Liver (tissue), 9 donors: ENCODE results near the gene HRH3. TPM values are rescaled to one million over a fixed set of nuclear protein-coding genes. Genes with fewer than 3 reads are reported as not detected.

Experiments used
- DNase-seq: peaks from one replicate; pipeline ENCODE4 v3.0.0-alpha.2; 2017; ENCODE audit warnings: low spot score
- H3K27ac ChIP-seq, 2 donors: one replicate each; pipeline ENCODE4 v1.7.0; 2013; ENCODE audit warnings: inconsistent platforms in 2 of 2, low read length in 2 of 2, control low read depth in 1 of 2, low read depth in 1 of 2, mild to moderate bottlenecking in 1 of 2
- H3K27me3 ChIP-seq, 4 donors: one replicate each; pipeline versions ENCODE4 v1.6.1 to v1.7.0; 2013; ENCODE audit warnings: low read length in 3 of 4, inconsistent platforms in 1 of 4, mild to moderate bottlenecking in 1 of 4, moderate library complexity in 1 of 4; ENCODE audit not compliant: control insufficient read depth in 4 of 4, insufficient read depth in 4 of 4
- H3K36me3 ChIP-seq, 4 donors: one replicate each; pipeline versions ENCODE4 v1.6.1 to v1.7.0; 2013; ENCODE audit warnings: low read length in 3 of 4, mild to moderate bottlenecking in 3 of 4, low read depth in 1 of 4, moderate library complexity in 1 of 4; ENCODE audit not compliant: control insufficient read depth in 4 of 4, insufficient read depth in 3 of 4
- H3K4me1 ChIP-seq, 4 donors: one replicate each; pipeline versions ENCODE4 v1.6.1 to v1.7.0; 2013; ENCODE audit warnings: low read length in 3 of 4, mild to moderate bottlenecking in 3 of 4, moderate library complexity in 1 of 4; ENCODE audit not compliant: control insufficient read depth in 4 of 4, insufficient read depth in 4 of 4
- H3K4me3 ChIP-seq, 3 donors: one replicate each; pipeline versions ENCODE4 v1.6.1 to v1.7.0; 2013; ENCODE audit warnings: low read length in 3 of 3, control low read depth in 1 of 3, low read depth in 1 of 3, mild to moderate bottlenecking in 1 of 3
- H3K9ac ChIP-seq, 2 donors: one replicate each; pipeline ENCODE4 v1.7.0; 2013; ENCODE audit warnings: low read length in 2 of 2, mild to moderate bottlenecking in 2 of 2, moderate library complexity in 2 of 2, control low read depth in 1 of 2, low read depth in 1 of 2
- H3K9me3 ChIP-seq, 4 donors: one replicate each; pipeline versions ENCODE4 v1.6.1 to v1.7.0; 2013; ENCODE audit warnings: low read length in 3 of 4; ENCODE audit not compliant: control insufficient read depth in 4 of 4
- ATF3 ChIP-seq: IDR thresholded peaks from 2 replicates; pipeline ENCODE4 v1.6.1; 2016; ENCODE audit warnings: antibody characterized with exemption
- CTCF ChIP-seq: fragments of 150-350 bp; IDR thresholded peaks from 2 replicates; pipeline ENCODE4 v1.5.1; 2017; ENCODE audit warnings: improper control_type of control experiment, low read depth, low read length; ENCODE audit not compliant: missing input control
- EGR1 ChIP-seq, 2 donors: IDR thresholded peaks; 2 replicates each; pipeline ENCODE4 v1.6.1; 2016 to 2018; ENCODE audit warnings: antibody characterized with exemption in 2 of 2, low read depth in 2 of 2
- FOXA1 ChIP-seq: IDR thresholded peaks from 2 replicates; pipeline ENCODE4 v1.6.1; 2016; ENCODE audit warnings: antibody characterized with exemption
- FOXA2 ChIP-seq: IDR thresholded peaks from 2 replicates; pipeline ENCODE4 v1.6.1; 2016; ENCODE audit warnings: antibody characterized with exemption
- GABPA ChIP-seq, 2 donors: IDR thresholded peaks in 1 of 2; conservative IDR thresholded peaks in 1 of 2; 2 replicates each; pipeline ENCODE4 v1.6.1; 2016; ENCODE audit warnings: antibody characterized with exemption in 2 of 2, mild to moderate bottlenecking in 1 of 2, moderate library complexity in 1 of 2
- HNF4A ChIP-seq, 2 donors: conservative IDR thresholded peaks; 2 replicates each; pipeline ENCODE4 v1.6.1; 2016; ENCODE audit warnings: antibody characterized with exemption in 2 of 2, mild to moderate bottlenecking in 2 of 2
- HNF4G ChIP-seq: IDR thresholded peaks from 2 replicates; pipeline ENCODE4 v1.6.1; 2016; ENCODE audit warnings: antibody characterized with exemption
- JUND ChIP-seq, 2 donors: IDR thresholded peaks; 2 replicates each; pipeline ENCODE4 v1.6.1; 2016; ENCODE audit warnings: antibody characterized with exemption in 2 of 2
- MAX ChIP-seq: IDR thresholded peaks from 2 replicates; pipeline ENCODE4 v1.6.1; 2016; ENCODE audit warnings: antibody characterized with exemption
- NR2F2 ChIP-seq: IDR thresholded peaks from 2 replicates; pipeline ENCODE4 v1.6.1; 2016; ENCODE audit warnings: antibody characterized with exemption
- RAD21 ChIP-seq, 2 donors: IDR thresholded peaks; 2 replicates each; pipeline ENCODE4 v1.6.1; 2016; ENCODE audit warnings: antibody characterized with exemption in 2 of 2, mild to moderate bottlenecking in 2 of 2
- REST ChIP-seq: IDR thresholded peaks from 2 replicates; pipeline ENCODE4 v1.6.1; 2016; ENCODE audit warnings: antibody characterized with exemption, mild to moderate bottlenecking
- RXRA ChIP-seq, 2 donors: IDR thresholded peaks; 2 replicates each; pipeline ENCODE4 v1.6.1; 2017 to 2018; ENCODE audit warnings: antibody characterized with exemption in 2 of 2, mild to moderate bottlenecking in 1 of 2
- SP1 ChIP-seq: IDR thresholded peaks from 2 replicates; pipeline ENCODE4 v1.6.1; 2018; ENCODE audit warnings: antibody characterized with exemption, mild to moderate bottlenecking
- TAF1 ChIP-seq: conservative IDR thresholded peaks from 2 replicates; pipeline ENCODE4 v1.6.1; 2016; ENCODE audit warnings: antibody characterized with exemption, mild to moderate bottlenecking
- YY1 ChIP-seq: IDR thresholded peaks from 2 replicates; pipeline ENCODE4 v1.6.1; 2016; ENCODE audit warnings: antibody characterized with exemption, mild to moderate bottlenecking
- WGBS: extraction: QIAGEN DNeasy Blood & Tissue Kit; methylation state at CpG from one replicate; pipeline ENCODE4 v1.1.7; 2013; 5-methylcytosine and 5-hydroxymethylcytosine counted together
- polyA plus RNA-seq, 2 donors: library from polyadenylated mRNA; stranded (reverse) in 1 of 2; unstranded in 1 of 2; fragments of 200-250 nt in 1 of 2; fragments of >200 nt in 1 of 2; fragmentation: Nextera tagmentation in 1 of 2; extraction: Ambion mirVana in 1 of 2; gene quantifications; one replicate each; pipeline versions ENCODE4 v1.2.1 to v1.2.3, GENCODE V29; 2013 to 2015
- total RNA-seq, 2 donors: library from RNA; depleted of rRNA; stranded (reverse); fragments of >200 nt; gene quantifications; one replicate each; pipeline ENCODE4 v1.2.3, GENCODE V29; 2014
- TF ChIP-seq, protein P1 (sequence below): IDR thresholded peaks from 2 replicates; pipeline ENCODE4 v1.6.1; 2016; ENCODE audit warnings: antibody characterized with exemption
- donor health status: healthy.
- donor health status: healthy.
- donor health status: healthy.
- donor health status: healthy.
- donor health status: healthy.

HRH3 gene
- total and polyA plus RNA-seq, 4 donors, result not detected

- WGBS, result 73% methylated on average over 10 of the region's 10 CpGs
- TF ChIP-seq FOXA1 (no peak), FOXA2 (no peak), CTCF (no peak), MAX (no peak), ATF3 (no peak), EGR1 (IDR thresholded peaks at IDR 0.05; ENCODE audit: low read depth in 2 of 2) (no peak), YY1 (no peak), RAD21 (IDR thresholded peaks at IDR 0.05) (no peak), RXRA (IDR thresholded peaks at IDR 0.05) (no peak), SP1 (no peak), TAF1 (no peak), HNF4A (conservative IDR thresholded peaks at IDR 0.05) (no peak)
- no peaks in the 10 kb centered on the region for H3K27me3 ChIP-seq
Measured at GRCh38 chr20:62227591-62227976, 7.5 kb upstream of the HRH3 start.

DNA sequence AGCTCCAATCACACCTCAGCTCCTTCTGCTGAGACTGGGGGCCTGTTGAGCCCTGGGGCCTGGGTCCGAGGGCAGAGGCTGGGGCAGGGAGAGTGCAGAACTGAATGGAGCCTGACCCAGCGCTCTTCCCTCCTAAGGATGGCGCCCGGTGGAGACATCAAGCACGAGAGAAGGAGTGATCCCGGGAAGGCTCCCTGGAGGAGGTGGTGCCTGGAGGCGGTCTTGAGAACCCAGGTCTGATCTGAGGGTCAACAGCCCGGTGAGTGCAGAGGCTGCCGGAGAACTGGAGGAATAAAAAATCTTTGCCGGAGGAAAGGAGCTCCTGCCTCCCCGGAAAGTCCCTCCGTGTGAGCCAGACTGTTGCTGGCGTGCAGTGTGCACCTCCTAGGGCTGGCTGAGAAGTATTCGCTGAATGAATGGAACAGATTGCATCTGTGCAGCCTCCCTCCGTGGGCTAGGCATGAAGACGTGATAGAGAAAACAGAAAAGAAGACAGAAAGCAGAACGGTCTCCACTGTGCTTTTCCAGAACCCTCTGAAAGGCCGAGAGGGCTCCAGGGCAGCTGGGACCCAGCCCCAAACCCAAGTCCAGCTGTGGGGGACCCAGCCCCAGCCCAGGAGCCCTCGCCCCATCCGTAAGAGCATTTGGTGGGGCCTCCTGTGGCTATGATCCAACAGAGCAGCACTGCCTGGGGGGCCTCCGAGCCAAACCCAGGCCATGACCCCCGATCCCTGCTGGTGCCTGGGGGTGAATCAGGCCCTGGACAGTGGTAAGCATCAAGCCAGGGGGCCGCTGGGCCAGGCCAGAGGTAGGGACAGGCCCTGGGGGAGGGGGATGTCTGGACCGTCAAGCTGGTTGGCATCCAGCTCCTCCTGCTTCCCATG, 6.9 kb upstream of the HRH3 start:
- no peaks in the 10 kb centered on the region for H3K9me3 ChIP-seq
- H3K4me3 ChIP-seq, result no peak overlapping the region
- 75% methylated on average over 24 of the region's 24 CpGs for WGBS
- no peaks in the 10 kb centered on the region for H3K27me3 ChIP-seq
- no peak for DNase-seq
- no peaks in the 10 kb centered on the region for H3K4me1 ChIP-seq
- TF ChIP-seq JUND (IDR thresholded peaks at IDR 0.05), result no peak
- no peak for TF ChIP-seq FOXA2
- no peak for TF ChIP-seq MAX
- no peak for TF ChIP-seq GABPA (IDR thresholded peaks at IDR 0.05 in 1 of 2, conservative IDR thresholded peaks at IDR 0.05 in 1 of 2)
- TF ChIP-seq, protein P1, sequence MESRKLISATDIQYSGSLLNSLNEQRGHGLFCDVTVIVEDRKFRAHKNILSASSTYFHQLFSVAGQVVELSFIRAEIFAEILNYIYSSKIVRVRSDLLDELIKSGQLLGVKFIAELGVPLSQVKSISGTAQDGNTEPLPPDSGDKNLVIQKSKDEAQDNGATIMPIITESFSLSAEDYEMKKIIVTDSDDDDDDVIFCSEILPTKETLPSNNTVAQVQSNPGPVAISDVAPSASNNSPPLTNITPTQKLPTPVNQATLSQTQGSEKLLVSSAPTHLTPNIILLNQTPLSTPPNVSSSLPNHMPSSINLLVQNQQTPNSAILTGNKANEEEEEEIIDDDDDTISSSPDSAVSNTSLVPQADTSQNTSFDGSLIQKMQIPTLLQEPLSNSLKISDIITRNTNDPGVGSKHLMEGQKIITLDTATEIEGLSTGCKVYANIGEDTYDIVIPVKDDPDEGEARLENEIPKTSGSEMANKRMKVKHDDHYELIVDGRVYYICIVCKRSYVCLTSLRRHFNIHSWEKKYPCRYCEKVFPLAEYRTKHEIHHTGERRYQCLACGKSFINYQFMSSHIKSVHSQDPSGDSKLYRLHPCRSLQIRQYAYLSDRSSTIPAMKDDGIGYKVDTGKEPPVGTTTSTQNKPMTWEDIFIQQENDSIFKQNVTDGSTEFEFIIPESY, result no peak
- no peak for TF ChIP-seq SP1
- no peak for TF ChIP-seq CTCF
- no peak for TF ChIP-seq ATF3
- TF ChIP-seq RAD21 (IDR thresholded peaks at IDR 0.05), result no peak
- no peak for TF ChIP-seq HNF4A (conservative IDR thresholded peaks at IDR 0.05)
- no peak for TF ChIP-seq YY1
- no peak for TF ChIP-seq NR2F2
- TF ChIP-seq RXRA (IDR thresholded peaks at IDR 0.05), result no peak
- TF ChIP-seq EGR1 (IDR thresholded peaks at IDR 0.05; ENCODE audit: low read depth in 2 of 2), result no peak
- no peak for TF ChIP-seq TAF1
- no peak for TF ChIP-seq FOXA1
- TF ChIP-seq HNF4G, result no peak
- no peak for TF ChIP-seq REST
- H3K27ac ChIP-seq, result no peak overlapping the region
- no peaks in the 10 kb centered on the region for H3K36me3 ChIP-seq
- H3K9ac ChIP-seq, result no peak overlapping the region

More at GRCh38 chr20:62227591-62227976, 7.5 kb upstream of the HRH3 start:
- Histone ChIP-seq H3K4me3 (no peak overlapping the region), H3K27ac (no peak overlapping the region), H3K9ac (no peak overlapping the region), H3K36me3 (no peaks in the 10 kb centered on the region), H3K9me3 (no peaks in the 10 kb centered on the region), H3K4me1 (no peaks in the 10 kb centered on the region)
- no peak for DNase-seq
